ENCODE measurements around the gene ABCA10.
"Not testable (repeated sequence)": the region's sequence is repeated elsewhere in the genome, so short reads cannot be mapped to it uniquely, and the experiment has no call there.

ABCA10 gene, protein sequence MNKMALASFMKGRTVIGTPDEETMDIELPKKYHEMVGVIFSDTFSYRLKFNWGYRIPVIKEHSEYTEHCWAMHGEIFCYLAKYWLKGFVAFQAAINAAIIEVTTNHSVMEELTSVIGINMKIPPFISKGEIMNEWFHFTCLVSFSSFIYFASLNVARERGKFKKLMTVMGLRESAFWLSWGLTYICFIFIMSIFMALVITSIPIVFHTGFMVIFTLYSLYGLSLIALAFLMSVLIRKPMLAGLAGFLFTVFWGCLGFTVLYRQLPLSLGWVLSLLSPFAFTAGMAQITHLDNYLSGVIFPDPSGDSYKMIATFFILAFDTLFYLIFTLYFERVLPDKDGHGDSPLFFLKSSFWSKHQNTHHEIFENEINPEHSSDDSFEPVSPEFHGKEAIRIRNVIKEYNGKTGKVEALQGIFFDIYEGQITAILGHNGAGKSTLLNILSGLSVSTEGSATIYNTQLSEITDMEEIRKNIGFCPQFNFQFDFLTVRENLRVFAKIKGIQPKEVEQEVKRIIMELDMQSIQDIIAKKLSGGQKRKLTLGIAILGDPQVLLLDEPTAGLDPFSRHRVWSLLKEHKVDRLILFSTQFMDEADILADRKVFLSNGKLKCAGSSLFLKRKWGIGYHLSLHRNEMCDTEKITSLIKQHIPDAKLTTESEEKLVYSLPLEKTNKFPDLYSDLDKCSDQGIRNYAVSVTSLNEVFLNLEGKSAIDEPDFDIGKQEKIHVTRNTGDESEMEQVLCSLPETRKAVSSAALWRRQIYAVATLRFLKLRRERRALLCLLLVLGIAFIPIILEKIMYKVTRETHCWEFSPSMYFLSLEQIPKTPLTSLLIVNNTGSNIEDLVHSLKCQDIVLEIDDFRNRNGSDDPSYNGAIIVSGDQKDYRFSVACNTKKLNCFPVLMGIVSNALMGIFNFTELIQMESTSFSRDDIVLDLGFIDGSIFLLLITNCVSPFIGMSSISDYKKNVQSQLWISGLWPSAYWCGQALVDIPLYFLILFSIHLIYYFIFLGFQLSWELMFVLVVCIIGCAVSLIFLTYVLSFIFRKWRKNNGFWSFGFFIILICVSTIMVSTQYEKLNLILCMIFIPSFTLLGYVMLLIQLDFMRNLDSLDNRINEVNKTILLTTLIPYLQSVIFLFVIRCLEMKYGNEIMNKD (N-terminal part only)

DNA sequence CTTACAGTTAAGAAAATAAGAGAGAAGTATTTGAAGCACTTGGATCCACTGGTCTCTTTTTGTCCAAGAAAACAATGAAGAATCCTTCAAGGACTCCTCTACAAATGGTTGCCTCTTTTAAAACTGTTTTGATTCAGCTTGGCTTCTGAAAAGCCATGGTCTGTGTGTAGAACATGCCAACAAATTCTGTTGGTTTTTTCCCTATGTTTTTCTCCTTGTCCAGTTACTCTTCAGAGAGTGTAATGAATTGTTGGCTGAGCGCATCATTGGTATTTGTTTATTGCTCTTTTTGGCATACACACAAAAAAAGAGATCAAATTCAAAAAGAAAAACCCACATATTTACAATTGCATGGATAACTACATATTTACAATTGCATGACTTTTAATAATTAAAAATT, at the start of gene ABCA10:
ABCA10 (minus strand) TSS at position 249 of the 400 bp plus-strand sequence. CDS start 3,466 bp downstream, outside the sequence.
- DNase-seq = no peak

- DNase-seq = not testable (repeated sequence)
These were observed 47.7 kb upstream of the ABCA10 start for GRCh38 chr17:69276279-69276678.

DNA sequence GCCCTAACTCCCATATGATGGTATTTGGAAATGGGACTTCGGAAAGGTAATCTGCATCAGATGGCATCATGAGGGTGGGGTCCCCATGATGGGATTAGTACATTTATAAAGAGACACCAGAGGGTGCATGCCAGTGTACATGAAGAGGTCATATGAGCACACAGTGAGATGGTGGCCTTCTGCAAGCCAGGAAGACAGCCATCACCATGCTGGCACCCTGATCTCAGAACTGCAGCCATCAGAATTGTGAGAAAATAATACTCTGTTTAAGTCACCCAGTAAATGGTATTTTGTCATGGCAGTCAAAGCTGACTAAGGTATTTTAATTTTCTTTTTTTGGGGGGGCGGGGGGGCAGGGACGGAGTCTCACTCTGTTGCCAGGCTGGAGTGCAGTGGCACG, 47.1 kb upstream of the ABCA10 start:
- DNase-seq = no peak

DNA sequence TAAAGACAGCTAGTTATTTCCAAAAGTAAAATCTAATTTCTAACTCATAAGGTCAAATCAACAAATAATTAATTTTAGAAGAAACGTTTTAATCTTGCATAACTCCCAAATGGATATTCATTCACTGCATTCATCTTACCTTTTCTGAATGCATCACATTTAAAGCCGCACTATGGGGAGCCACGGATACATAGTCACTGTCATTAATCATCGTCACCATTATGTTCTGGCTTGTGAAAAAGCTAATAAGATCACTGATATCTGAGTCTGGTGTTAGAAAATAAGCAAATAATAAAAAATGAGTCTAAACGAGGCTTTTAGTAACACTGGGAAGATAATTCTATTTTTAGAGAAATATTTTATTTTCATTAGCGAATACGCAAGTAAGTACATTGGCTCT, 42.4 kb upstream of the ABCA10 start:
- DNase-seq = peak in 1 of 3 experiments; percentile 25

- DNase-seq = no peak
These were observed 40.7 kb upstream of the ABCA10 start for GRCh38 chr17:69269131-69269998.

DNA sequence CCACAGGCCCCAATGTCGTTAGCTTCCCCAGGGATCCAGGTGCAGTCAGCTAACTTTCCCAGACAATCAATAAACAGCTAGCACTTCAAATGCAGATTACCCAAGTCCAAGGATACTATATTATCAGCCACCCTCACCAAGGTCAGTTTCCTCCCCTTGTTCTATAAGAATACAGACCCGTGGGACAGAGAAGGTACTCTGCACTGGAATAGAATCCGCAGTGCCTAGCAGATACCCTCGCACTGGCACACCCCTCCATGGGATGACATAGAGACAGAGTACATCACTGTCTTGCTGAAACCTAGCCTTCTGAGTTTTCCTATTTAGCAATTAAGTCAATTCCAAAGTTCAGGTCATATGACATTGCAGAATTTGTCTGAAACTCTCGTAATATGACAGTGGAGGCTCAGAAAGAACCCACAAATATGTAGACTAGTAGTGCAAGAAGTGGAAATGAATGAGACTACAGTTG, 40.0 kb upstream of the ABCA10 start:
- no peak for DNase-seq

GRCh38 chr17:69267219-69267618, 38.6 kb upstream of the ABCA10 start:
- DNase-seq = no peak

DNA sequence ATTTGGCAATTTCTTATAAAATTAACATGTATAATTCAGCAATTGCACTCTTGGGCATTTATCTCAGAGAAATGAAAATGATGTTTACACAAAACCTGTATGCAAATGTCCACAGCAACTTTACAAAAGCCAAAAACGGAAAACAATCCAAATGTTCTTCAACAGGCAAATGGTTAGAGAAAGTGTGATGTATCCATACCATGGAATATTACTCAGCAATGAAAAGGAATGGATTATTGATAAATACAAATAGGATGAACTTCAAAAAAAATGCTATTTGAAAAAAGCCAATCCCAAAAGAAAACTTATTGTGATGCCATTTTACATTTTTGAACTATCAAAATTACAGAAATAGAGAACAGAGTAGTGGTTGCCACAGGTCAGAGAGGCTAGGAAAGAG, 37.2 kb upstream of the ABCA10 start:
- no peak for DNase-seq

DNA sequence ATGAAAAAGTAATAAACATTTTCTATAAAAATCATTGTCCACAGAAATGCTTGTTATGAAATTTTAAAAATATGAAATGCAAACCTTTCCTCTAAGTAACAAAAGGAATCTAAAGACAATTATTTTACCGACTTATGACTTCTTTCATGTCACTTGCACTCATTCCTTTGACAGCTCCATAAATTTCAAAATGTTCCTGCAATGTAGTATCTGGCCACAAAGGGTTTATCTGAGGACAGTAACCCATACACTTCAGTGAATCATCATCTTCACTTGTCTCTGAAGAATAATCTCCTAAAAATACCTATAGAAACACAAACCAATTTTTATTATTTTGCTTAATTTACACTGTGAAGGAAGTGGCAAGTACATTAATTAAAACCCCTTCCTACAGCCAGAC, 25.6 kb upstream of the ABCA10 start:
- DNase-seq = no peak

DNA sequence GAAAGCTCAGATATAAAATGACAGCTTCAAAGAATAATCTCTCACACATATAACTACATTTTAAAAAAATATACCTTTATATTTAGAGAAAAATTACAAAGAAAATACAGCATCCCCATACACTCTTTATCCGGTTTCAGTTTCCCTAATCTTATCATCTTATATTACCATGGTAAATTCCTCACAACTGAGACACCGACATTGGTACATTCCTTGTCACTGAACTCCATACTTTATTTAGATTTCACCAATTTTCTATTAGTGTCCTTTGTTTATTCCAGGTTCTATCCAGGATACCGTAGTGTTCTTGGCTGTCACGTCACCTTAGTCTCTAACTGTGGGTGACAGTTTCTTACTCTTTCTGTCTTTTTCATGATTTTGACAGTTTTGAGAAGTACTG, 22.0 kb upstream of the ABCA10 start:
- no peak for DNase-seq

- DNase-seq = peak in 2 of 3 experiments; percentile 53 to 70
These were observed 18.2 kb upstream of the ABCA10 start for GRCh38 chr17:69246726-69247375.

DNA sequence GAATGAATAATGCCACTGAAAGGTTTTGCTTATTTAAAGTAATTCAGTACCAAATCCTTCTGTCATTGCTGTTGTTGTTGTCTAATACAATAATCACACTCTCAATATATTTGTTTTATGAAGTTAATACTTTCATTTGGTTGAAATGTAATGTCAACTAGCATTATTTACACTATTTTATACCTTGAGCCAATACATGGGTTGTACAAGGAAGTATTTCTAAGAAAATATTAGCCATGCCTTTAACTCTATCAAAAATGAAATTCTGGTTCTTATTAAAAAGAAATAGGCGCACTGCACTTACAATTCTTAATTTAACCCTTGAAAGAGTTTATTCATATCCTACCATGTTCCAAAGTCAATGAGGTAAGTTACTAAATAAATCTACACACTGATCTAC, 17.6 kb upstream of the ABCA10 start:
- DNase-seq = no peak

DNA sequence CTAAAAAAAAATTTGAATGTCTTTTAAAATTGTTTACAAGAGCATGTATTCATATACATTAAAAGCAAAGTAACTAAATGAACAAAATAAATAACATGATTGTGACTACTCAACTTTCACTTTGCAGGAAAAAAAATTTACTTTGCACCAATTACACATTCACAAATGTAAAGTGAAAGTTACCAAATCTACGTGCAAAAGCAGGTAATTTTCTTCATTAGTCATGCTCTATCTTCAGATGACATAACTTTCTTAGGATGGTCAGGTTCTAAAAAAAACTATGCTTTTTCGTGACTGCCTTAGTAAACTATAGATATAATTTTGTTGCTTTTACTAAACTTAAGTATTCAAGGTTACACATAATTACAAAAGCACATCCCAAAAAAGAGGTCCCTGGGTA, 17.0 kb upstream of the ABCA10 start:
- no peak for DNase-seq

DNA sequence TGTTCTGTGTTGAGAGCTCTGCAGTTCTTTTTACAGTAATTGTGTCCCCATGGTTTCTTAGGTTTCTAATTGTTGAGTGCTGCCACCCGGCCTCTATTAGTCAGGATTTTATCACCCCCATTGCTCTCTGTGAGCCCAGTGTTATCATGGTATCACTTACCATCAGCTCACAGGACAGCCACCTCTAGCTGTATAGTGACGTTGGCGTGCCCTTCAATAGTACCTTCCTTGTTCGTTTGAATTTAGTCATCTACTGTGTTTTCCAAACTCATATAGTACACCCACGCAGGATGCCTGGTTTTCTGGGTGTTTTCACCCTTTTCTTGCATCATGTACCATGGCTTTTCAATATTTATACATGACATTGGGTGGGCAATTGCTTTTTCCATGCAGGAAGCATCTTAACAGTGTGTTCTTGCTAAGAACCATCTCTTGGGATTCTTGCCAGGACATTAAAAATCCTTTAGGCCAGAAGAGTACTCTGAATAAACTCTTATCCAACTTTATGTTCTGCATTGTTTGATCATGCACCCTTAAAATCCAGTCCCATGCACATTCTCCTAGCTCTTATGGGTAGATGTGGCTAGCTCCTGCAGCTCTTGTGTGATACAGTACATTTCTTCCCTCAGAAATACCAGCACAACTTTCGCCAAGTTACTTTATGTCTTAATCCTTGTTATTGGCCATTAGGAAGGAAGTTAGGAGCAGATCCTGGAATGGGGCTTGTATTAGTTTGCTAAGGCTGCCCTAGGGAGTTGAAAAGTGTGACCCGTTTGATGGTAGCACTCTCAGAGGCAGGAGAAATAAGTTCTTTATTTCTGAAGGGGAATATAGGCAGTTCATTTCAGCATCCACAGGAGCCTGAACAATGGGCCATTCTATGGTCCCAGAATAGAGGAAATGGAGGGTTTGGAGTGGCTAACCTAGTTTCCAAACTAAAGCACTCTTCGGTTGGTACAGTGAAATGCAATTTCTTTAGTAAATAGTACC, 11.3 kb upstream of the ABCA10 start:
- DNase-seq = no peak

- DNase-seq = no peak
These were observed 8.3 kb upstream of the ABCA10 start for GRCh38 chr17:69236946-69237345.

GRCh38 chr17:69236464-69236863, 7.8 kb upstream of the ABCA10 start:
- no peak for DNase-seq

DNA sequence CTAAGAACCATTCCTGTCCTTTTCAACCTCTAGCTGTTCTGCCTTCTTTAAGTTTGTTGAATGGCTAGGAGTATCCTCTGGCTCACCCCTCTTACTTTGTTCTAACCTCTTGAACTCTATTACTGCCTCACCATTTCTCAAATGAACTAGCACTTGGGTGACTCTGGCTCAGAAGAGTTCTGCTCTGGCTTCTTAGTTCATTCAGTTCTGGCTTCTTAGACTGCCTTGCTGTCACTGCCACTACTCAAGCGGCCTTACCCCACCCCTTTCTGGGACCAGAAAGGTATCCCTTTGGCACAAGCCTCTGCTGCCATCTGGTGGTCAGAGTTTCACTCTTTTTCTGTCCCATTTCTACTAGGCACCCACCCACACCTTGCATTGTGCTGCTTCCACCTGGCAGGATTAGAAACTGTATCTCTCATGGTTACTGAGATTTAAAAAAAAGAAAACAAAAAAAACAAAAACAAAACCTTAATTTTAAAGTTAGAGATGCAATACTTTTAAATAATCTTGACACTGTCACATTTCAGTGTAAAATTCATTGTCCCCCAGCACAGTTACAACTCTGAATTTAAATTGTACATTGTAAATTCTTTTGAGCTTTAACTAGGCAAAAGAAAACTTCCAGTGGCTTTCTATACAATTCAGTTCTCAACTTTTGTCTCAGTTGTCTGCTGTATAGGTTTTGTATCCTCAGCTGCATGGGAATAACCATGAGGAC, 6.9 kb upstream of the ABCA10 start:
- peak; percentile 54 to 88 (median 74) for DNase-seq

GRCh38 chr17:69232650-69233049, 4.0 kb upstream of the ABCA10 start:
- no peak for DNase-seq

- no peak for DNase-seq
These were observed 2.9 kb upstream of the ABCA10 start for GRCh38 chr17:69231521-69231920.

DNA sequence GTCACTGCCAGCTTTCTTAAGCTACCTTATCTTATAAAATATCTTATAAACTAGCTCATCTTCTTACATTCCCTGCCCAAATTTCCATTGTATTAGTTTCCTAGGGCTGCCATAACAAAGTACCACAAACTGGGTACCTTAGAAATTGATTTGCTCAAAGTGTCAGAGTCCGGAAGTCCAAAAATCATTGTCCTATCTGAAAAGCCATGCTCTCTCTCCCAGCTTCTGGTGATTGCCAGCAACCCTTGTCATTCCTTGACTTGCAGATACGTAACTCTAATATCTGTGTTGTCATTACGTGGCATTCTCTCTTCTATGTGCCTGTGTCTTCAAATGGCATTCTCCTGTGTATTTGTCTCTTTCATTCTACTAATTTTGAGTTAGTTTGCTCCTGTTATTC, 2.3 kb upstream of the ABCA10 start:
- no peak for DNase-seq

Data from NCI-H1417 (cell line).